ENCODE results near the gene AOC1. TPM values are rescaled to one million over a fixed set of nuclear protein-coding genes. Genes with fewer than 3 reads are reported as not detected.

Gene AOC1
- polyA plus RNA-seq, 2 of the 4 experiments (the other 2 are of a cell fraction) = not detected

DNA sequence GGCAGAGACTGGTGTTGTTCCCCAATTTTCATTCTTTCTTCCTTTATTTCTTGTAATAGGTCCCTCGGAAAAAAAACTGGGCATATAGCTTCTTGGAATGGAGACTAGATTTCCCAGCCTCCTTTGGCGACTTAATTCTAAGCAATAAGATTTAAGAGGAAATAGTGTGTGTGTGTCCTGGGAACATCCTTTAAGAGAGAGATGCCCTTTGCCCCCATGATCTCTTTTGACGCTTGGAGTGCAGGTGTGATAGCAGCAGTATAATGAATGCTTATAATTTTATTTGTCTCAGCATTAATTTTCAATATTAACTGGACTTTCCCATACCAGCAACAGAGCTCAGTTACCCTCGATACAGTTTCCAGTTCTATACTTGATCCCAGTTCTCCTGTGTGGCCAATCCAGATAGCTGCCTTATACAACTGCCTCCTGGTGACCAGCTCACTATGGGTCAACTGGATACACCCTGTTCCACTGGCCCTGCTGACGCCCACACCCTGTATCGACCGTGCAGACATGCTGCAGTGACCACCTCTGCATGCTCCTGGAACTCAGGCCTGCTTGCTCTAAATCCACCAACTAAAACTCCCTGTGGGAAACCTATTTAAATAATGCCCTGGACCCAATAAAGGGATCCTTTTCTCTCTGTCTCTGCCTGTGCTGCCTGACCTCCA is 37.9 kb upstream of the AOC1 start:
- H3K4me1 ChIP-seq = no peaks in the 10 kb centered on the region
- ChIA-PET POLR2A (no interaction called here), CTCF (interaction anchor here (1.1 kb wide), 1 partner anchor 989 kb away, joined by 3 read pairs; no protein-coding TSS in a partner anchor)
- TF ChIP-seq CBX2 (IDR thresholded peaks at IDR 0.05; ENCODE audit: borderline replicate concordance, low read depth) (no peak), HOXB5 (CRISPR knock-in tag; IDR thresholded peaks at IDR 0.05) (no peak), ESRRA (IDR thresholded peaks at IDR 0.05; ENCODE audit: borderline replicate concordance, low read length) (no peak), MYC (IDR thresholded peaks at IDR 0.05; ENCODE audit: borderline replicate concordance, low read length) (no peak), NFE2L2 (conservative IDR thresholded peaks at IDR 0.05; ENCODE audit: low read length) (no peak), CBX8 (IDR thresholded peaks at IDR 0.05) (no peak), EHMT2 (IDR thresholded peaks at IDR 0.05; ENCODE audit: low read depth) (no peak), TP53 (CRISPR knock-in tag; IDR thresholded peaks at IDR 0.05) (no peak), ZNF302 (CRISPR knock-in tag; IDR thresholded peaks at IDR 0.05) (no peak)
- TF ChIP-seq, protein P1, sequence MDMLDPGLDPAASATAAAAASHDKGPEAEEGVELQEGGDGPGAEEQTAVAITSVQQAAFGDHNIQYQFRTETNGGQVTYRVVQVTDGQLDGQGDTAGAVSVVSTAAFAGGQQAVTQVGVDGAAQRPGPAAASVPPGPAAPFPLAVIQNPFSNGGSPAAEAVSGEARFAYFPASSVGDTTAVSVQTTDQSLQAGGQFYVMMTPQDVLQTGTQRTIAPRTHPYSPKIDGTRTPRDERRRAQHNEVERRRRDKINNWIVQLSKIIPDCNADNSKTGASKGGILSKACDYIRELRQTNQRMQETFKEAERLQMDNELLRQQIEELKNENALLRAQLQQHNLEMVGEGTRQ (IDR thresholded peaks at IDR 0.05) = no peak
- FAIRE-seq (no peak), ATAC-seq (no peak), DNase-seq (ENCODE audit: low read depth in 1 of 2, low spot score in 1 of 2) (no peak)
- WGBS (ENCODE audit: missing lambda C conversion rate) = 10% methylated on average over 7 of the region's 7 CpGs
- no peak overlapping the region for H3K27ac ChIP-seq
- H3K4me2 ChIP-seq = no peak overlapping the region
- no peak overlapping the region for H3K4me3 ChIP-seq
- H3K9me3 ChIP-seq = peaks cover 8% of the 10 kb centered on the region; the same call in 2 of the 3 replicates

DNA sequence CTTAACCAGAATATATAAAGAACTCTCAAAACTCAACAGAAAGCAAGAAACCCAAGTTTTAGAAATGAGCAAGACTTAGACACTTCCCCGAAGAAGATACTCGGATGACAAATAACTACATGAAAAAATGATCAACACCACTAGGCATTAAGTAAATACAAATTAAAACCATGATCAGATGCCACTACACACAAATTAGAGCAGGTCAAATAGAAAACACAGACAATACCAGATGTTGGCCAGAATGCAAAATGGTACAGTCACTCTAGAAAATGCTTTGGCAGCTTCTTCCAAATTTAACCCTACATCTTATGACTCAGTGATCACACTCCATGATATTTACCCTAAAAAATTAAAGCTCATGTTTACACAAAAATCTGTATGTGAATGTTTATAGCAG is 33.3 kb upstream of the AOC1 start:
- H3K4me1 ChIP-seq = no peaks in the 10 kb centered on the region
- no peak for DNase-seq (ENCODE audit: low read depth in 1 of 2, low spot score in 1 of 2)
- no peak overlapping the region for H3K4me2 ChIP-seq
- ATAC-seq = no peak
- peaks cover 8% of the 10 kb centered on the region; the same call in 2 of the 3 replicates for H3K9me3 ChIP-seq
- POLR2A ChIA-PET = no interaction called here
- WGBS (ENCODE audit: missing lambda C conversion rate) = 2% methylated on average over 2 of the region's 2 CpGs
- TF ChIP-seq, protein P2, sequence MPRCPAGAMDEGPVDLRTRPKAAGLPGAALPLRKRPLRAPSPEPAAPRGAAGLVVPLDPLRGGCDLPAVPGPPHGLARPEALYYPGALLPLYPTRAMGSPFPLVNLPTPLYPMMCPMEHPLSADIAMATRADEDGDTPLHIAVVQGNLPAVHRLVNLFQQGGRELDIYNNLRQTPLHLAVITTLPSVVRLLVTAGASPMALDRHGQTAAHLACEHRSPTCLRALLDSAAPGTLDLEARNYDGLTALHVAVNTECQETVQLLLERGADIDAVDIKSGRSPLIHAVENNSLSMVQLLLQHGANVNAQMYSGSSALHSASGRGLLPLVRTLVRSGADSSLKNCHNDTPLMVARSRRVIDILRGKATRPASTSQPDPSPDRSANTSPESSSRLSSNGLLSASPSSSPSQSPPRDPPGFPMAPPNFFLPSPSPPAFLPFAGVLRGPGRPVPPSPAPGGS (IDR thresholded peaks at IDR 0.05) = no peak
- TF ChIP-seq RFX5 (IDR thresholded peaks at IDR 0.05) = no peak
- no peak for TF ChIP-seq HOXA7 (CRISPR knock-in tag; IDR thresholded peaks at IDR 0.05)
- TF ChIP-seq RCOR1 (IDR thresholded peaks at IDR 0.05; ENCODE audit: low read depth, low read length) = no peak
- TF ChIP-seq, protein P3, sequence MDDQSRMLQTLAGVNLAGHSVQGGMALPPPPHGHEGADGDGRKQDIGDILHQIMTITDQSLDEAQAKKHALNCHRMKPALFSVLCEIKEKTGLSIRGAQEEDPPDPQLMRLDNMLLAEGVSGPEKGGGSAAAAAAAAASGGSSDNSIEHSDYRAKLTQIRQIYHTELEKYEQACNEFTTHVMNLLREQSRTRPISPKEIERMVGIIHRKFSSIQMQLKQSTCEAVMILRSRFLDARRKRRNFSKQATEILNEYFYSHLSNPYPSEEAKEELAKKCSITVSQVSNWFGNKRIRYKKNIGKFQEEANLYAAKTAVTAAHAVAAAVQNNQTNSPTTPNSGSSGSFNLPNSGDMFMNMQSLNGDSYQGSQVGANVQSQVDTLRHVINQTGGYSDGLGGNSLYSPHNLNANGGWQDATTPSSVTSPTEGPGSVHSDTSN (IDR thresholded peaks at IDR 0.05) = no peak
- TF ChIP-seq MAFK (IDR thresholded peaks at IDR 0.05; ENCODE audit: partially characterized antibody) = no peak
- TF ChIP-seq MYC (IDR thresholded peaks at IDR 0.05; ENCODE audit: borderline replicate concordance, low read length) = no peak
- no peak for TF ChIP-seq MAZ (IDR thresholded peaks at IDR 0.05; ENCODE audit: borderline replicate concordance, low read depth, low read length)
- FAIRE-seq = no peak
- CTCF ChIA-PET = no interaction called here
- H3K4me3 ChIP-seq = no peak overlapping the region
- no peak overlapping the region for H3K27ac ChIP-seq

DNA sequence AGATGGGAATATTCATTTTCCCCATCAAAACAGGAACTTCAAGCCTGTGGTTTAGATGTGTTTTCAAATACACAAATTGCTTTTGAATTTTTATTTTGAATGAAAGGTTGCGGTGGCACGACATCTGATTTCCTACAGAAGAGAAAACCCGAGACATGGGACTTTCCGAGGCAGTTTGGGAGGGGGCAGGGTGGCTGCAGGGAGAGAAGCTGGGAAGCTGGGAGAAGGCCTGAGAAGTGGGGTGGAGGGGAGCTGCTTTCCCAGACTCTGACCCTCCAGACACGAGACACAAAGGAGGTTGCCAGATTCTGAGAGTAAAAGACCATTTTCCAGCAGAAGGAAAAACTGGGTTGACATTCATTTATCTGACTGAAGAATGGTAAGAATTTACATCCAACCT is 32.2 kb upstream of the AOC1 start:
- Histone ChIP-seq H3K27ac (no peak overlapping the region), H3K4me2 (no peak overlapping the region), H3K9me3 (peaks cover 8% of the 10 kb centered on the region; the same call in 2 of the 3 replicates), H3K4me3 (no peak overlapping the region), H3K4me1 (no peaks in the 10 kb centered on the region)
- ChIA-PET CTCF (no interaction called here), POLR2A (no interaction called here)
- TF ChIP-seq KDM5A (IDR thresholded peaks at IDR 0.05) (no peak), POLR2A (IDR thresholded peaks at IDR 0.05; ENCODE audit: low read length) (no peak)
- WGBS (ENCODE audit: missing lambda C conversion rate) = 5% methylated on average over 5 of the region's 5 CpGs
- FAIRE-seq (no peak), ATAC-seq (no peak), DNase-seq (ENCODE audit: low read depth in 1 of 2, low spot score in 1 of 2) (no peak)

Measured in A549 (cell line).